DND-41 (cell line): ENCODE results near the gene UNC5C.
A peak's percentile ranks its signal among the peaks of the same experiment; 100 is the strongest.

Source experiments
- ATAC-seq: fragments of 200-7000 bp; cut with Tn5 transposase; 3 replicates; pipeline ENCODE4 v1.9.1; 2021; ENCODE audit warnings: low read depth; ENCODE audit not compliant: insufficient read depth
- DNase-seq: peaks from one replicate; pipeline ENCODE4 v3.0.0-alpha.2; 2020
- H2AFZ ChIP-seq: 2 replicates; pipeline ENCODE4 v1.6.0; 2012; ENCODE audit warnings: low read depth, low read length
- H3K27ac ChIP-seq: 2 replicates; pipeline ENCODE4 v1.5.1; 2012; ENCODE audit warnings: low read length, inconsistent platforms
- H3K27me3 ChIP-seq: fragments of 200-600 bp; sonication (generic); 2 replicates; pipeline ENCODE4 v1.6.0; 2012; ENCODE audit warnings: low read length, mild to moderate bottlenecking, inconsistent platforms; ENCODE audit not compliant: insufficient read depth, poor library complexity
- H3K36me3 ChIP-seq: 2 replicates; pipeline ENCODE4 v1.5.1; 2012; ENCODE audit warnings: low read length, inconsistent platforms; ENCODE audit not compliant: insufficient read depth
- H3K4me1 ChIP-seq: 2 replicates; pipeline ENCODE4 v1.5.1; 2012; ENCODE audit warnings: mild to moderate bottlenecking, low read length; ENCODE audit not compliant: insufficient read depth
- H3K4me2 ChIP-seq: 2 replicates; pipeline ENCODE4 v1.6.0; 2012; ENCODE audit warnings: mild to moderate bottlenecking, moderate library complexity, low read length, inconsistent platforms; ENCODE audit not compliant: insufficient read depth
- H3K4me3 ChIP-seq, 2 experiments: fragments of 200-600 bp in 1 of 2; shearing (Covaris generic) in 1 of 2; 2 replicates each; pipeline ENCODE4 v1.5.1; 2012 to 2016; ENCODE audit warnings: inconsistent platforms in 2 of 2, low read length in 2 of 2, mild to moderate bottlenecking in 2 of 2, low read depth in 1 of 2, moderate library complexity in 1 of 2
- H3K79me2 ChIP-seq: 2 replicates; pipeline ENCODE4 v1.6.0; 2012; ENCODE audit warnings: low read length, inconsistent platforms; ENCODE audit not compliant: insufficient read depth
- H3K9ac ChIP-seq: 2 replicates; pipeline ENCODE4 v1.6.0; 2012; ENCODE audit warnings: low read depth, mild to moderate bottlenecking, inconsistent platforms, low read length, moderate library complexity
- H3K9me3 ChIP-seq: 2 replicates; pipeline ENCODE4 v1.5.1; 2012; ENCODE audit warnings: low read length, moderate library complexity, mild to moderate bottlenecking, inconsistent platforms; ENCODE audit not compliant: insufficient read depth, severe bottlenecking
- H4K20me1 ChIP-seq: 2 replicates; pipeline ENCODE4 v1.6.0; 2012; ENCODE audit warnings: low read length; ENCODE audit not compliant: insufficient read depth
- EZH2 ChIP-seq: IDR thresholded peaks from 3 replicates; pipeline ENCODE4 v1.6.1; 2012; ENCODE audit warnings: borderline replicate concordance, low read depth, mild to moderate bottlenecking, moderate library complexity, low read length, inconsistent platforms; ENCODE audit not compliant: severe bottlenecking
- TF ChIP-seq, protein P1 (sequence below): IDR thresholded peaks from 2 replicates; pipeline ENCODE4 v1.5.1; 2012; ENCODE audit warnings: borderline replicate concordance, low read length, moderate library complexity, mild to moderate bottlenecking; ENCODE audit not compliant: poor library complexity, severe bottlenecking; ENCODE audit errors: extremely low read depth

Gene UNC5C

DNA sequence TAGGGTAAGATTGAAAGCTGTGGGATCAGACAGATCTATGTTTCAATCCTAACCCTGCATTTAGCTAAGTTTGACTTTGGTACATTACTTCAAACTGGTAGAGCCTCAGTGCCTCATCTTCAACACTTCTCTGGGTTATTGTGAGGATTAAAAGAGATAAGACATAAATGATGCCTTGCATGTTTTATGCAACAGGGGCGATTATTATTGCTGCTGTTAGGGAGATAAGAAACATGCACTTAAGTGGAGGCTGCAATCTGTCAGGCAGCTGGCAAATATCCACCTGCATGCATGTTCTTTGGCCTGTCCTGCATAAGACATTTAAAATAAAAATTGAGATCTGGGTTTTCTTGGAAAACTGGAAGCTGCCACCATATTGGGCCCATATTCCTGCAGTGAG is 24.6 kb downstream of the UNC5C start:
- Histone ChIP-seq H3K27me3 (no peaks in the 10 kb centered on the region), H3K9me3 (no peaks in the 10 kb centered on the region), H3K36me3 (no peaks in the 10 kb centered on the region), H3K79me2 (no peaks in the 10 kb centered on the region), H3K4me3 (no peak overlapping the region), H2AFZ (0 out of 2 replicates have a peak overlapping the region, but pooled peaks have one; percentile 61), H3K27ac (no peak overlapping the region), H4K20me1 (no peaks in the 10 kb centered on the region), H3K9ac (no peak overlapping the region), H3K4me2 (no peak overlapping the region), H3K4me1 (peaks cover 22% of the 10 kb centered on the region)
- no peak for DNase-seq
- no peak for TF ChIP-seq EZH2
- TF ChIP-seq, protein P1, sequence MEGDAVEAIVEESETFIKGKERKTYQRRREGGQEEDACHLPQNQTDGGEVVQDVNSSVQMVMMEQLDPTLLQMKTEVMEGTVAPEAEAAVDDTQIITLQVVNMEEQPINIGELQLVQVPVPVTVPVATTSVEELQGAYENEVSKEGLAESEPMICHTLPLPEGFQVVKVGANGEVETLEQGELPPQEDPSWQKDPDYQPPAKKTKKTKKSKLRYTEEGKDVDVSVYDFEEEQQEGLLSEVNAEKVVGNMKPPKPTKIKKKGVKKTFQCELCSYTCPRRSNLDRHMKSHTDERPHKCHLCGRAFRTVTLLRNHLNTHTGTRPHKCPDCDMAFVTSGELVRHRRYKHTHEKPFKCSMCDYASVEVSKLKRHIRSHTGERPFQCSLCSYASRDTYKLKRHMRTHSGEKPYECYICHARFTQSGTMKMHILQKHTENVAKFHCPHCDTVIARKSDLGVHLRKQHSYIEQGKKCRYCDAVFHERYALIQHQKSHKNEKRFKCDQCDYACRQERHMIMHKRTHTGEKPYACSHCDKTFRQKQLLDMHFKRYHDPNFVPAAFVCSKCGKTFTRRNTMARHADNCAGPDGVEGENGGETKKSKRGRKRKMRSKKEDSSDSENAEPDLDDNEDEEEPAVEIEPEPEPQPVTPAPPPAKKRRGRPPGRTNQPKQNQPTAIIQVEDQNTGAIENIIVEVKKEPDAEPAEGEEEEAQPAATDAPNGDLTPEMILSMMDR = no peak
- no peak for ATAC-seq

DNA sequence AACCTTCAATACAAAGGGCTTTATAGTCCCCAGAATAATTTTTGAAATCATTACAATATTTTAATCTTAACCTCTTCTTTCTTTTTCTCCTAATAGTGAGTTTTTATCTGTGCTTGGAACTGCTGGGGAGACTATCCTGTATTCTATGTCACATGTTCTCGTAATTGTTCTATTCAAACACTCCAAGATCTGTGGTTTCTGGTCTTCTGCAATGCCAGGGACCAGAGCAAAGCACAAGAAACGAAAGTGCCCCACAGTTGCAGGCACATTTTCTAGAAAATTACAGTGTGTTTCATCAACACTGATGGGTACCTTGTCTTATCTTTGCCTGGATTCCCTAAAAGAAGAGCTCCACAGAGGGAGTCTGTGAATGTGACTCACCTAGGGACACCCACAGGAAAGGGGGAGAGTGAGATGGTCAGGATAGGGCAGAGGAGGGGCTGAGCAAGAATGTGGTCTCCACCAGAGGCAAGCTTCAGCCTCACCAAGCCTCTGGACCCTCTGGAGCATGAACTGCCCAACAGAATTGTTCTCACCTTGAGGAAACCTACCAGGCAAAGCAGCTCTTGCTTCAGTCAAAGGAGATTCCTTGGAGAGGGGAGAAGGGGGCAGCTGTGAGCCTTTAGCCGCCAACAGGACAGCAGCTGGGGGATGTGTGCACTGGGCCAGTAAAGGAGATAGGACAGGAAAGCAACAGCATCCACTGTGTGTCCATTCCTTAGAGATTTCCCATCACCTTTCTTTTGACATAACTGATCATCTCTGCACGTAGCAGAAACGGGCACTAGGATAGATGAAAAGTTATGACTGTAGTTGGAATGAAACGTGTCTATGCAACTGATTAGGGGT is 25.9 kb downstream of the UNC5C start:
- peak; percentile 80 for ATAC-seq
- Histone ChIP-seq H3K27ac (peak overlapping the region; percentile 50; the same call in 1 of the 2 replicates), H3K4me2 (peak overlapping the region; percentile 31; the same call in 1 of the 2 replicates), H3K79me2 (no peaks in the 10 kb centered on the region), H3K4me1 (peaks cover 13% of the 10 kb centered on the region), H3K4me3 (no peak overlapping the region), H3K27me3 (no peaks in the 10 kb centered on the region), H3K36me3 (no peaks in the 10 kb centered on the region), H3K9ac (no peak overlapping the region), H2AFZ (peak overlapping the region; percentile 20; the same call in 1 of the 2 replicates), H4K20me1 (no peaks in the 10 kb centered on the region), H3K9me3 (no peaks in the 10 kb centered on the region)
- no peak for DNase-seq
- TF ChIP-seq EZH2 = no peak
- TF ChIP-seq, protein P1 = no peak

DNA sequence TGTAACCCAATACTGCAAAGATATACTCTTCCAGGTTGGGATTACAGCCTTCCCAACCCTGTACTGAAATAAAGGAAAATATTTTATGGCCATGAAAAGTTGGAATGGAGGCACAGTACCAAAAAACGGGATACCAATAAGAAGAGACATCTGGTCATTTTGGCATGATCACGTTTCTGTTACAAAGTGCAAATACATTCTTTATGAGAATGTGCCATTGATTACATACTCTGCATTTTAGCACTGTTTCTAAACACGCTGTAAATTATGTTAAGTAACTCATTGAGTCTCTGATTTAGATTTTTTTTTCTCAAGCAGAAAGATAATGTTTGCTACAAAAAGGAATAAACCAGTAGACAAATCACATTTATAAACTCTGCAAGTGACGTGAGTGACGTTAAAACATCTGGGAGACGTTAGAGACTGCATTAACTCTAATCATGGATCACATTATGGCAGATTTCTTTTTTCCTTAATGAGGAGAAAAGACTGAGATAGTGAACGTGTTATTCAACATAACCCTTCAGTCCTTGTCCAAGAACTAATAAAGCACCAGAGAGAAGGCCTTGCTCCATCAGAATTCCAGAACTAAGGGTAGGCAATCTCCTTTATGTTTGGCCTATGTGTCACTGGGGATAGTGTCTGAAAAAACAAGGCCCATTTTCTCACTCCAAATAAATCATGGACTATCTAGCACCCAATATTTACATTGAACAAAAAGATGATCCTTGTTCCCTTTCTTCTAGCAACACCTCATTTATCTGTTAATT is 31.0 kb downstream of the UNC5C start:
- Histone ChIP-seq H3K36me3 (no peaks in the 10 kb centered on the region), H3K9me3 (no peaks in the 10 kb centered on the region), H3K4me2 (no peak overlapping the region), H3K4me3 (no peak overlapping the region), H3K27me3 (no peaks in the 10 kb centered on the region), H3K27ac (no peak overlapping the region), H3K79me2 (no peaks in the 10 kb centered on the region), H2AFZ (no peak overlapping the region), H4K20me1 (no peaks in the 10 kb centered on the region), H3K9ac (no peak overlapping the region), H3K4me1 (peaks cover 8% of the 10 kb centered on the region)
- ATAC-seq = no peak
- no peak for DNase-seq
- TF ChIP-seq, protein P1 = no peak
- no peak for TF ChIP-seq EZH2
